C4-2B (cell line): ENCODE data around the gene SUSD1.

ENCODE experiments used
- H3K27ac ChIP-seq: fragments of 450-650 bp; 2 replicates; pipeline ENCODE4 v1.5.1; 2017
- ZFX ChIP-seq: fragments of 450-650 bp; IDR thresholded peaks from 2 replicates; pipeline ENCODE4 v1.6.1; 2017
- TF ChIP-seq, protein P1 (sequence below): fragments of 450-650 bp; conservative IDR thresholded peaks from 2 replicates; pipeline ENCODE4 v1.5.1; 2017; ENCODE audit warnings: mild to moderate bottlenecking

Gene SUSD1

GRCh38 chr9:112158656-112159367 is 16.3 kb downstream of the SUSD1 start:
- TF ChIP-seq, protein P1, sequence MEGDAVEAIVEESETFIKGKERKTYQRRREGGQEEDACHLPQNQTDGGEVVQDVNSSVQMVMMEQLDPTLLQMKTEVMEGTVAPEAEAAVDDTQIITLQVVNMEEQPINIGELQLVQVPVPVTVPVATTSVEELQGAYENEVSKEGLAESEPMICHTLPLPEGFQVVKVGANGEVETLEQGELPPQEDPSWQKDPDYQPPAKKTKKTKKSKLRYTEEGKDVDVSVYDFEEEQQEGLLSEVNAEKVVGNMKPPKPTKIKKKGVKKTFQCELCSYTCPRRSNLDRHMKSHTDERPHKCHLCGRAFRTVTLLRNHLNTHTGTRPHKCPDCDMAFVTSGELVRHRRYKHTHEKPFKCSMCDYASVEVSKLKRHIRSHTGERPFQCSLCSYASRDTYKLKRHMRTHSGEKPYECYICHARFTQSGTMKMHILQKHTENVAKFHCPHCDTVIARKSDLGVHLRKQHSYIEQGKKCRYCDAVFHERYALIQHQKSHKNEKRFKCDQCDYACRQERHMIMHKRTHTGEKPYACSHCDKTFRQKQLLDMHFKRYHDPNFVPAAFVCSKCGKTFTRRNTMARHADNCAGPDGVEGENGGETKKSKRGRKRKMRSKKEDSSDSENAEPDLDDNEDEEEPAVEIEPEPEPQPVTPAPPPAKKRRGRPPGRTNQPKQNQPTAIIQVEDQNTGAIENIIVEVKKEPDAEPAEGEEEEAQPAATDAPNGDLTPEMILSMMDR, result no peak
- TF ChIP-seq ZFX, result no peak

DNA sequence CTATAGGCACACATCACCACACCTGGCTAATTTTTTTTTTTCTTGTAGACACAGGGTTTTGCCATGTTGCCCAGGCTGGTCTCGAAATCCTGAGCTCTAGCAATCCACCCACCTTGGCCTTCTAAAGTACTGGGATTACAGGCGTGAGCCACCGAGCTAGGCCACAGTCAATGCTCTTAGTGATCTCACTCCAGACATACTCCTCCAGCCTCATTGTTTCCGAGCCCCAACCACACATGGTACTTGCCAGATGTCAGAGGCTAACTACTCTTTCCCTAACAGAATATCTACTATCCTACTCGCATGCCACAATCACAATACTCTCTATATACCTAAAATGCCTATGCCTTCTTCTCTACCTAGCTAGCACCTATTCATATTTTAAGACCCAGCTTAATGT is 17.1 kb downstream of the SUSD1 start:
- TF ChIP-seq, protein P1, result no peak
- TF ChIP-seq ZFX, result no peak
- no peak overlapping the region for H3K27ac ChIP-seq

More at GRCh38 chr9:112158656-112159367, 16.3 kb downstream of the SUSD1 start:
- H3K27ac ChIP-seq, result no peak overlapping the region

DNA sequence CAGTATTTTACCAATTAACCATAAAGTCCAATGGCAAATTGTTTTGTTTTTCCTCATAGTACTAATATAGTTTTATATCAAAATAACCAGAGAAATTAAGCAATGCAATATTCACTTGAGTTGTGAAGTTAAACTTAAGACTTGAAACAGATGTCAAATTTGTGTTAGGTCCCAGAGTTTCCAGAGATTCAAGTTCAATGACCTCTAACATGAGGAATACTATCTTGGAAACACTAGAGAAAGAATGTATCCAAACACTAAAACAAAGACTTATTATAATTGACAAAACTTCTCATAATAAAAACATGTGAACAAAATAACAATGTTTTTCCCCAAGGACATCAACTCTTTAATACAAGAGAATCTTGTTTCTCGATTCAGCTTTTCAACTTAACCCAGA is 18.0 kb downstream of the SUSD1 start:
- no peak overlapping the region for H3K27ac ChIP-seq
- TF ChIP-seq, protein P1, result no peak
- no peak for TF ChIP-seq ZFX

DNA sequence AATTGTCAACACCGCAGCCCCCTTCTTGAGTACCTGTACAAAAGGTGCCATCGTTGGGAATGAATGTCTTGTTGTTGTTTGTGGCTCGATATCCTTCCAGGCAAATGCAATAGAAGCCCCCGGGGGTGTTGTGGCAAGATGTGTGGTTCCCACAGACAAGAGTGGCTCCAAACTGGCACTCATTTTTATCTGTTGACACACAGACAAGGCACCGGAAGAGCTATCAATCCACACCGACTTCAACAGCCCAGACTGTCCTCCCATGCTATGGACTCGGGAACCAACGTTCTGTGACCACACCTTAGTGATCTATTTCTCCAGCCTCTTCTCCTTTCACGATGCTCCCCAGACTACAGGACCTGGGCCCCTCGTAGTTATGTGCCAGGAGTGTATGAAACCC is 25.9 kb downstream of the SUSD1 start:
- H3K27ac ChIP-seq, result no peak overlapping the region
- TF ChIP-seq, protein P1, result no peak
- no peak for TF ChIP-seq ZFX

DNA sequence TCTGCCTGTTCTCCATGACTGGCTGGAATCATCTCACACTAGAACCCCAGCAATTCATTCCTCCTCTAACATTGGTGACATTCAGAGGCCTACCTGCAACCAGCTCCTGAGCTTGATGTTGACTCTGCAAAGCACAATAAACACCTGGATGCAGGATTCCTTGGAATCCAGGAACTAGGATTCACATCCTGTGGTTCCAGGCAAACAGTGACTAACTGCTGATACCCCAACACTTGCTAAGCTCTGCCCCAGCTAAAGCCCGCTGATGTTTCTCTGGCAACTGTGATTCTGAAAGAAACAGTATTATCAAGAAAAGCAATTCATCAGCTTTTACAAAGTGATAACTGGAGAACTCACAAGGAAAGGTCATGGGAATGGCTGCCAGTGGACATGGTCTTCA is 29.2 kb downstream of the SUSD1 start:
- TF ChIP-seq, protein P1, result no peak
- no peak for TF ChIP-seq ZFX
- H3K27ac ChIP-seq, result no peak overlapping the region

DNA sequence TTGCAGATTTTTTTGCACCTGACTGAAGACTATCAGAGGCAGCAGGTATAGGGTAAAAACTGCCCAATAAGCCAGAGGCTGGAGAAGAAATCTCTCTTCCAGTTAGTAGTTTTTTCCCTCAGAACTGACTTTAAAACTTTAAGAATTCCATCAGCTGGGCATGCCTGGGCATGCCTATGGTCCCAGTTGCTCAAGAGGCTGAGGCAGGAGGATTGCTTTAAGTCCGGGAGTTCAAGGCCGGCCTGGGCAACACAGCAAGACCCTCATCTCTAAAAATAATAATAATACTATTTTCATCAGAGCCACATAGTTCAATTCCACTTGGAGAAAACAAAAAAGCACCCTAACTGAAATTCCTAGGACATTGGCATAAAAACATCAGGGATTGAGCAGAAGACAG is 30.3 kb downstream of the SUSD1 start:
- no peak for TF ChIP-seq ZFX
- TF ChIP-seq, protein P1, result no peak
- no peak overlapping the region for H3K27ac ChIP-seq

- no peak for TF ChIP-seq ZFX
- TF ChIP-seq, protein P1, result no peak
Measured at GRCh38 chr9:112142420-112142819, 32.7 kb downstream of the SUSD1 start.

More at GRCh38 chr9:112142420-112142819, 32.7 kb downstream of the SUSD1 start:
- H3K27ac ChIP-seq, result no peak overlapping the region
